Stimulated activated CD4-positive, alpha-beta T cell treated with anti-CD3 and anti-CD28 coated beads, Interleukin-4, amount 100 ng/mL, for 4 hours (primary cell): ENCODE data around the gene ANKRD52.
"Not testable (repeated sequence)": the region's sequence is repeated elsewhere in the genome, so short reads cannot be mapped to it uniquely, and the experiment has no call there.

ENCODE experiments used
- DNase-seq, 2 experiments: peaks; one replicate each; pipeline ENCODE4 v3.0.0-alpha.2; 2020

The ANKRD52 gene

DNA sequence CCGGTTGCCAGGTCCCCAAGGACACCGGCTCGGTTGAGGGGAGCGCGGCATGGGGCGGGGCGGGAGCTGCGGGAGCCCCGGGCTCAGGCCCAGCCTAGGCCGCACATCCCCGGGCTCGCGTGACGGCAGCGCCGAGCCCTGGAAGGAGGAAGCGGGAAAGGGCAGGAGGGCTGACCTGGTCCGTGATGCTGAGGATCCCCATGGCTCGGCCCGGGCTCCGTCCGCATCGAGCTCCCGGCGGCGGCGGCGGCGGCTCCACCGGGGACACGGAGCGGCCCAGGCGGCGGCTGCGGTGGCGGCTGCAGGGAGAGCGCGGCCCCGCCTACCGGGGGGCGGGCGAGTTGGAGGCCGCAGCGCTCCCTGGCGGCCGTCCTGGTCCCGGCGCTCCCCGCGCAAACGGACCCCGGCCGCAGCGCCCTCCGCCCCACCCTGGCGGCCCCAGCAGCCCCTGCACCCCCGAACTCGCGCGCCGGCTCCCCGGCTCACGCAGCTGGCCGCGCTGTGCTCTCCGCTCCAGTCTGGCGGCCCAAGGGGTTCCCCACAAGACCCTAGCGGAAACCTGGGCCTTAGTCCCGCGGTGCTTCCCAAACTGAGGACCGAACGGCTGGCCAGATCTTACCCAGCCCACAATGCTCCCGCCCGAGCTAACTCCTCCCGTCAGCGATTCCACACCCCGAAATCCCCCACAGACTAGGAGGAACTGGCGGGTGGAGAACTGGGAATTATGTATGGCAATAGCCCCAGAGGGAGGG, at the start of gene ANKRD52:
TSS of gene ANKRD52 (minus strand) at position 317 of the 752 bp plus-strand sequence. CDS start at position 202, 115 bp downstream.
- DNase-seq, result peak; percentile 67 to 82

DNA sequence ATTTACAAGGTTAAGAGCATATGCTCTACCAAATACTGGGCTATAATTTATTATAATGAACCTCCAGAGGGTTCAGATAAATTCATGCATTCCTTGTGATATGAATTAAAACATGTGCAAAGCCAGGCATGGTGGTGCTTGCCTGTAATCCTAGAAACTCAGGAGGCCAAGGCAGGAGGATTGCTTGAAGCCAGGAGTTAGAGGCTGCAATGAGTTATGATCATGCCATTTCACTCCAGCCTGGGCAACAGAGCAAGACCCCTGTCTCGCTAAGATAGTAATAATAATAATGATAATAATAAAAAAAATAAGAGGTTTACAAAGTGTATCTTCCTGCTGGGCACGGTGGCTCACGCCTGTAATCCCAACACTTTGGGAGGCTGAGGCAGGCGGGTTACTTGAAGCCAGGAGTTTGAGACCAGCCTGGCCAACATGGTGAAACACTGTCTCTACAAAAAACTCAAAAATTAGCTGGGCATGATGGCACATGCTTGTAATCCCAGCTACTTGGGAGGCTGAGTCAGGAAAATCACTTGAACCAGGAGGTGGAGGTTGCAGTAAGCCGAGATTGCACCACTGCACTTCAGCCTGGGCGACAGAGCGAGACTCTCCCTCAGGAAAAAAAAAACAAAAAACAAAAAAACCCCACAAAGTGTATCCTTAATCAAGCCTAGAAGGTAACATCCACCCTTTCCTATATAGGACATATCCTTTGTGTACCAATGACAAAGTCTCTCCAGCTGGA, 49.2 kb upstream of the ANKRD52 start:
- no peak for DNase-seq

- DNase-seq, result no peak
Measured at GRCh38 chr12:56304872-56305590, 46.8 kb upstream of the ANKRD52 start.

DNA sequence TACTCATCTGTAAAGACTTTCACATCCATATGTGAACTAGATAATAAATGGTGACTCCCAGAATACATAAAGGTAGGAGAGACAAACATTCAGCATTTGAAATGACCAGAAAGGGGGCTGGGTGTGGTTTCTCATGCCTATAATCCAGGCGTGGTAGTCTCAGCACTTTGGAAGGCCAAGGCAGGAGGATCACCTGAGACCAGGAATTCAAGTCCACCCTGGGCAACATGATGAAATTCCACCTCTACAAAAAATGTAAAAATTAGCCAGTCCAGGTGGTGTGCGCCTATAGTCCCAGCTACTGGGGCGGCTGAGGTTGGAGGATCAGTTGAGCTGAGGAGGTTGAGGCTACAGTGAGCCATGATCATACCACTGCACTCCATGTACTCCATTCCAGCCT, 46.1 kb upstream of the ANKRD52 start:
- no peak for DNase-seq

DNA sequence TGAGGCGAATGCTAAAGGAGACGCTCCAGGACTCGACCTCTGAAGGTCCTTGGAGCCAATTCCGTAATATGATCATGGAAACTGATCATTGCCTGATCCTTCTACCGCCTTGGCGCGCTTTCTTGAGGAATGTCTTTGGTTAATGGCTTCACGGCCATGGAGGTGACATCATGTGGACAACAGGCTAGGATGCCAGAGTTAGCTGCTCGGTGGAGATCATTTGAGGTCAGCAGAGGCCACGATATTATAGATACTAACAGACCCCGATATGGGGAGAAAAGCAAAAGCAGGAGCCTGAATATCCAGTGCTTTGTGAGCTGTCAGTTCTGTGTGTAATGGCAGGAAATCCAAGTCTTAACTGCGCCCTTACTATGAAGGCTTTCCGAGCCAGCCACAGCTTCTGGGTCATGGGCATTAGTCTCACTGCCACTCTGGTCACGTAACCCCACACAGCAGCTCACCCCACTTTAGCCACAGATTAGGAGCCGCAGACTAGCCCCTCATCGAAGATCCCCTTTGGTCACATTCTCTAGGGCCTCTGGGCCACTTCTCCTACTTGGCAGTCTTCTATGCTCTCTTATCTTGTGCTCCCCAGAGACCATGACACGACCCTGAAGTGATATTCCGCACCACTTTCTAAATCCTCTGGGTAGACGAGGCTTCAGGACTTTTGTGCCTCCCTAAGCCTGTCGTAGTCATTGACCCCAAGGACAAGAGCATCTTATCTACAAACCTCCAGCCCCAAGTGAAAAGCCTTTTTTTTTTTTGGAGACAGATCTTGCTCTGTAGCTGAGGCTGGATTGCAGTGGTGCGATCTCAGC, 42.7 kb upstream of the ANKRD52 start:
- no peak for DNase-seq

DNA sequence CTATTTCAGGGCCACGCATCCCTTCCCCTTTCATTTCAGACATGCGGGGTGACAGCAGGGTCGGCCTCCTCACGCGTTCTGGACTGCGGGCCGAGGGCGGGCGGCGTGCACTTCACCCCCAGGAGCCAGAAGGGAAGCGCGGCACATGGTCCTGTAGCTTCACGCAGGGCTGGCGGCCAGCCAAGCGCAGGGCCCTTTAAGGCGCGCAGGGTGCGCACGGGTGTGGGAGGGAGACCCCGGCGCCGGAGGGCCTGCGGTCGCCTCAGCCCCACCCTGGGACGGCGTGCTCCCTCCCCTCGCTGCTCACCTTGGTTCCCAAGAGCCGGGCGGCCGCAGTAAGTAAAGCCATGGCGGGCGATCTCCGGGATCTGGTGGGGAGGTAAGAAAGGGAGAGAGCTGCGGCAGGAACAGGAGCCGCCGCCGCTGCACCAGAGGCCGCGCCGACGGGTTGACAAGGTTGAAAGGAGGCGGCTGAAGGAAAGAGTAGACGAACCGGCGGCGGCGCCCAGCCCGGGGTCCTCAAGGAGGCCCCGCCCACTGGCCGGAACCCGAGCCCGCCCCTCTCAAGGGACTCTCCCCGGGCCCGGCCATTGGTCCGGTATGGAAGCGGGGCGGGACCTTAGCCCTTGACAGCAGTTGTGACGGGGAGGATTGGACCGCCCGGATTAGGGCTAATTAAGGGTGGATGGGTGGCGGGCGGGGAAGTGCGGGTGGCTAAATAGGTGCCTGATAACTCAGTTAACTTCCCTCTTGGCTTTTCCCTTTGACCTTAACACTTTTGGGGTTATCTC, 41.9 kb upstream of the ANKRD52 start, which contains the start of gene CS:
TSS of gene CS (minus strand) at position 478 of the 791 bp plus-strand sequence. CDS start at position 349, 129 bp downstream.
- DNase-seq, result peak; percentile 98 to 99

DNA sequence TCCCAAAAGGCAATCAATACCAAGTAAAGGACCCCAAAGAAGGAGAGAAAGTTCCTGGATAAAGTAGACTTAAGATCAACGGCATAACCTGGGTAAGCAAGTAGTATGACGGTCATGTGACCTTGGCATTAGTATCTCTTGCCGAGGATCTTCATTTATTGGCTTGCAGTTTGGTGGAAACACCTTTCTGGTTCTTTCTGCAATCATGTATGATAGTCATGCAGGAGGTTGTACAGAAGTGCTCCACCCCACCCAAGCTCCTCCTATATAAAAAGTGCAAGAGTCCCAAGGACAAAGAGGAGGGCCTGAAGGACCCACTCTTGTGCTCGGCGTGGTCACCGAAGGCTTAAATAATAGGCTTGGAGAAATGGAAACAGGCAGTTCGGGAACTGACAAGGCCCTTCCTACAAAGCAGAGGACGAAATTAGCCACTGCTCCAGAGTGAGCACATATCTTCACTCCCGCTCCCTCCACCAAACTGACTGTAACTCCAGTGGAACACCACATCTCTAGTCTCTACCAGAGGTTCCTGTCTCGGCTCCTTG, 41.2 kb upstream of the ANKRD52 start:
- DNase-seq, result peak; percentile 9 to 18

DNA sequence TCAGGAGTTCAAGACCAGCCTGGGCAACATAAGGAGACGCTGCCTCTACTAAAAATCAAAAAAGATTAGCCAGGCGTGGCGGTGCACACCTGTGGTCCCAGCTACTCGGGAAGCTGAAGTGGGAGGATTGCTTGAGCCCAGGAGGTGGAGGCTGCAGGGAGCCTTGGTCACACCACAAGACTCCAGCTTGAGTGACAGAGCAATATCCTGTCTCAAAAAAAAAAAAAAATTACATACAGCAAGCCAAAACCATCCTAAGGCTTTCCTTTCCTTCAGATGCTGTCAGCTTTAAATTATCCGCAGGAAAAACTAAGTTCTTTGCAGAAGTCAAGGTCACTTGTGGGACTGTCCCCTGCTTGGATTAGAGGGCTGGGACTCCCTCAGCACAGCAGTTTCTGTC, 40.6 kb upstream of the ANKRD52 start:
- DNase-seq, result no peak

DNA sequence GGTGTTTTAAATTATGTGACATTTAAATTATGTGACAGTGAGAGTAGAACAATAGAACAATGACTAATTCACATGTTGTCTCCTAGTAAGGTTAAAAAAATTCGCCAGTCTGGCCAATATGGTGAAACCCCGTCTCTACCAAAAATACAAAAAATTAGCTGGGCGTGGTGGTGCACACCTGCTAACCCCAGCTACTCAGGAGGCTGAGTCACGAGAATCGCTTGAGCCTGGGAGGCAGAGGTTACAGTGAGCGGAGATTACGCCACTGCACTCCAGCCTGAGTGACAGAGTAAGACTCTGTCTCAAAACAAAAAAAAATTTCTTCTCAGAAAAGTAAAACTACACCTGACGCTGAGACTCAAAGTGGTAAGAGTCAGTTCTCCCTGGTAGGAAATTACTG, 39.2 kb upstream of the ANKRD52 start:
- DNase-seq, result no peak

- no peak for DNase-seq
Measured at GRCh38 chr12:56296295-56296694, 38.1 kb upstream of the ANKRD52 start.

DNA sequence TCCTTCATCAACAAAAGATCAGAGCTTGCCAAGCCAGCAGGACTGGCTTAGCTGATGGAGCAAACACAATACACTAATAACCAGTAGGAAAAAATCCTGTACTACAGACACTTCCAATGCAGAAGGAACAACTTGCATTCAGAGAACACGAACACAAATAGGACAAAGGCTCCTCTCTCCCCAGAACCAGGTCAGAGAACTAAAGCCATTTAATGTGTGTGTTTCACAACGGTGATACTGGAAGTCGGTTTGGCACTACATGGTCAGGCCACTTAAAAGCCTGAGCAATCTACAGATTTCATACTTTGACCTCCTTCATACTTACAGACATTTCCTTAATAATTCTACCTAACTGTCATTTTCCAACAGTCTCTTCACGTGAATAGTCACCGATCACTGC, 35.6 kb upstream of the ANKRD52 start:
- DNase-seq, result no peak

- no peak for DNase-seq
Measured at GRCh38 chr12:56288705-56289387, 30.7 kb upstream of the ANKRD52 start.

DNA sequence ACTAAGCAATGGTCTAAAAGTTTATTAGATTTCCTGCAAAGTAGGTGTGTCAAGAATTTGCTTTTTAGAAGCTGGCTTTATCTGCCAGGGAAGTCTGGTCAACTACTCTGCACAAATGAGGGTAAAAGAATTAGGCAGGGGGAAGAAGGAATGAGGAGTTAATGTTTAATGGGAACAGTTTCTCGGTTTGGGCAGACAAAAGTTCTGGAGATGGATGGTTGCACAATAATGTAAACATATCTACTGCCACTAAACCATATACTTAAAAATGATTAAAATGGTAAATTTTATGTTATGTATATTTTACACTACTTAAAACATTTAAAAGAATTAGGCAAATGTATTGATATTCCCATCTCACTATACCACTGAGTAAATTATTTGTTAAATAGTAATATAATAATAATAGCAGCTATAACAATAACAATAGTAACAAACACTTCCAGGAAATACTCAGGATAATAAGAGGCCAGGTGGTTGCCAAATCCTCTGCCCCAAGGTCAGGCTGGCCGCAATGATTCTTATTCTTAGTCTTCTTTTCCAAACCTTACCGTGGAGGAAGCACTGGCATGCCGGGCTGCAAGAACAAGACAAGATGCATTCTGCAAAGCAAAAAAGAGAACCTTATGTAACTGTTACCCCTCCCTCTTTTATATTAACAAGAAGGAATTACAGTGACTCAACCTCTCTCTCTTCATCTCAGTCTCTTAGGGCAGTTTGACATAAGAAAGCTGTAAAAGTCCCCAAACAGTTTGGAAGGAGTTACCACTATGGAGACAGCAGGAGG, 28.1 kb upstream of the ANKRD52 start:
- no peak for DNase-seq

DNA sequence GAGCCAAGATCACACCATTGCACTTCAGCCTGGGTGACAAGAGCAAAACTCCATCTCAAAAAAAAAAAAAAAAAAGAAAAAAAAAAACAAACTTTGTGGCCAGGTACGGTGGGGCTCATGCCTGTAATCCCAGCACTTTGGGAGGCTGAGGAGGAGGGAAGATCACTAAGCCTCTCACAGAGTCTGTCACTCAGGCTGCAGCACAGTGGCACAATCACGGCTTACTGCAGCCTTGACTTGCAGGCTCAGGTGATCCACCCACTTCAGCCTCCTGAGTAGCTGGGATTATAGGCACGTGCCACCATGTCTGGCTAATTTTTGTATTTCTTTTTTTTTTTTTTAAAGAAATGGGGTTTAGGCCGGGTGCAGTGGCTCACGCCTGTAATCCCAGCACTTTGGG, 26.1 kb upstream of the ANKRD52 start:
- not testable (repeated sequence) for DNase-seq

- no peak for DNase-seq
Measured at GRCh38 chr12:56282579-56282978, 24.4 kb upstream of the ANKRD52 start.

DNA sequence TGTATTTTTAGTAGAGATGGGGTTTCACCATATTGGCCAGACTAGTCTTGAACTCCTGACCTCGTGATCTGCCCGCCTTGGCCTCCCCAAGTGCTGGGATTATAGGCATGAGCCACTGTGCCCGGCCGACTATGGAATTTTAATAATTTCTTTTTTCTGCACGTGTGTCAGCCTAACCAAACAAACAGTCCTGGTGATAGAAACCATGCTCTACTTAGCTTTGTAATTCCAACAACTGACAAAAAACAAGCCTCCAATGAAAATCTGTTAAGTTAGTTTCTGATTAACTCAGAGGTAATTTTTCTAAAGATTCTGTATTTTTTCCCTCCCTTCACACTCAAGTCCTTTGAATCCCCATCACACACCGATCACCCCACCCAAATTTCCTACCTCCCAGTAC, 23.8 kb upstream of the ANKRD52 start:
- DNase-seq, result no peak

- no peak for DNase-seq
Measured at GRCh38 chr12:56280849-56281248, 22.7 kb upstream of the ANKRD52 start.

DNA sequence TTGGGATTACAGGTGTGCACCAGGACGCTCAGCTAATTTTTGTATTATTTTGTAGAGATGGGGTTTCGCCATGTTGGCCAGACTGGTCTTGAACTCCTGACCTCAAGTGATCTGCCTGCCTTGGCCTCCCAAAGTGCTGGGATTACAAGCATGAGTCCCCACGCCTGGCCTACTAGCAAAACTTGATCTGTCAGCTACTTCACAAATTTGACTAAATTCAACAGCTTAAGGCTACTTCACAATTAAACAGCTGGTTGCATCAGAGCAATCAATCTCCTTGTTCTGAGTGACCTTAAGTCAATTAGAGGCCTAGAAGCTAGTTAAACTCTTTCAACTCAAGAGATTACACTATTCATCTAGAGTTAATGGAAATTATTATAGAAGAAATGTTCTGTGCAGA, 20.7 kb upstream of the ANKRD52 start:
- DNase-seq, result no peak

DNA sequence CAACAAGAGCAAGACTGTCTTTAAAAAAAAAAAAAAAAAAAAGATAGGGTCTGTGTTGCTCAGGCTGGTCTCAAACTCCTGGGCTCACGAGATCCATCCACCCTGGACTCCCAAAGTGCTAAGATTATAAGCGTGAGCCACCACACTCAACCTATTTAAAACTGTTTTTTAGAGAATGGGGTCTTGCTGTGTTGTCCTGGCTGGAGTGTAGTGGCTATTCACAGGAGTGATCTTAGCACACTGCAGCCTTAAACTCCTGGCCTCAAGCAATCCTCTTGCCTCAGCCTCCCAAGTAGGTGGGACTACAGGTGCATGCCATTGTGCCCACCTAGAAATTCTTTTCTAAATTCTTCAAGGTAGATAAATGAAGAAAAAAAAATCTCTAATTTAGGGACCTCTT, 16.1 kb upstream of the ANKRD52 start:
- DNase-seq, result no peak

GRCh38 chr12:56272468-56272867, 14.3 kb upstream of the ANKRD52 start:
- DNase-seq, result not testable (repeated sequence)
